Ovary (tissue), 9 donors: Measurements from ENCODE around the gene CTIF. TPM values are rescaled to one million over a fixed set of nuclear protein-coding genes. Genes with fewer than 3 reads are reported as not detected.
A peak's percentile ranks its signal among the peaks of the same experiment; 100 is the strongest.

Experiments
- DNase-seq, 5 donors: peaks; one replicate each; pipeline ENCODE4 v3.0.0-alpha.2; 2019 to 2020
- H3K27ac ChIP-seq, 2 donors: fragments of 200-600 bp; one replicate each; pipeline versions ENCODE4 v1.5.1 to v1.8.0; 2019 to 2022
- H3K27me3 ChIP-seq: fragments of 200-600 bp; one replicate; pipeline ENCODE4 v1.8.0; 2022
- H3K36me3 ChIP-seq: fragments of 200-600 bp; sonication (generic); one replicate; pipeline ENCODE4 v1.5.1; 2019
- H3K4me1 ChIP-seq: one replicate; pipeline ENCODE4 v1.8.1; 2013; ENCODE audit warnings: mild to moderate bottlenecking, moderate library complexity; ENCODE audit not compliant: insufficient read depth
- H3K4me3 ChIP-seq: fragments of 200-600 bp; sonication (generic); one replicate; pipeline ENCODE4 v1.5.1; 2017
- H3K9me3 ChIP-seq, 2 donors: fragments of 200-600 bp in 1 of 2; sonication (generic) in 1 of 2; one replicate each; pipeline versions ENCODE4 v1.5.1 to v1.8.1; 2013 to 2019; ENCODE audit warnings: mild to moderate bottlenecking in 1 of 2, moderate library complexity in 1 of 2
- EP300 ChIP-seq: sonication (generic); formaldehyde crosslinking; IDR thresholded peaks from one replicate; pipeline ENCODE4 v1.6.1; 2017; ENCODE audit warnings: antibody characterized with exemption
- POLR2A ChIP-seq: fragments of 450-650 bp; IDR thresholded peaks from one replicate; pipeline ENCODE4 v1.6.1; 2017; ENCODE audit warnings: antibody characterized with exemption, mild to moderate bottlenecking, moderate library complexity
- WGBS, 3 donors: extraction: QIAGEN DNeasy Blood & Tissue Kit in 1 of 3; methylation state at CpG; one replicate each; pipeline versions ENCODE4 v1.1.5 to v1.1.7; 2013 to 2017; 5-methylcytosine and 5-hydroxymethylcytosine counted together
- intact Hi-C, 4 donors: fragments of 100-400 bp; cut with DNase I; formaldehyde crosslinking; loops; one replicate each; pipeline versions ENCODE4 v1.11.0 to v1.15.1; 2022 to 2023
- polyA plus RNA-seq, 2 donors: library from polyadenylated mRNA; stranded (reverse); fragments of 200-250 nt in 1 of 2; fragments of 350-450 nt in 1 of 2; fragmentation: Illumina TruSeq in 1 of 2; extraction: RNeasy Lipid Tissue Mini Kit (QIAGEN cat#74804) in 1 of 2; gene quantifications; one replicate each; pipeline ENCODE4 v1.2.3, GENCODE V29; 2013 to 2014
- total RNA-seq, 7 donors: library from RNA; depleted of rRNA in 2 of 7; stranded (reverse); fragments of >200 nt in 2 of 7; fragmentation: NEBNext Ultra II Directional in 3 of 7; extraction: Animal tissue kit (Norgen Biotek cat#: 25700) in 3 of 7; gene quantifications; one replicate each; pipeline versions ENCODE4 v1.1.0 to v1.2.4, GENCODE V29; 2016 to 2023
- TF ChIP-seq, protein P1 (sequence below), 3 donors: fragments of 450-650 bp in 2 of 3; fragments of 200-600 bp in 1 of 3; IDR thresholded peaks; one replicate each; pipeline versions ENCODE4 v1.5.1 to v1.8.0; 2016 to 2022; ENCODE audit warnings: antibody characterized with exemption in 3 of 3, mild to moderate bottlenecking in 1 of 3
- donor health status: DM: no; HTN: no; CAD: no; lungs with moderate emphysema.
- donor health status: DM: no; HTN: no; CAD: no.
- donor health status: Bipolar disorder and iron deficiency.
- donor health status: DM: yes; HTN: yes; CAD: no.
- donor health status: DM: no; HTN: no; CAD: no.
- donor health status: DM: yes; HTN: yes; CAD: no.

Gene CTIF
- total and polyA plus RNA-seq, 9 donors = 18.5 to 94.1 (median 75.2) TPM

- Histone ChIP-seq H3K4me1 (peaks cover 12% of the 10 kb centered on the region), H3K36me3 (no peaks in the 10 kb centered on the region), H3K9me3 (no peaks in the 10 kb centered on the region), H3K27ac (no peak overlapping the region), H3K27me3 (no peaks in the 10 kb centered on the region), H3K4me3 (no peak overlapping the region)
- WGBS, 3 donors = 95 to 98% (median 97%) methylated on average over 4 of the region's 4 CpGs
- no peak for TF ChIP-seq POLR2A
- TF ChIP-seq, protein P1, sequence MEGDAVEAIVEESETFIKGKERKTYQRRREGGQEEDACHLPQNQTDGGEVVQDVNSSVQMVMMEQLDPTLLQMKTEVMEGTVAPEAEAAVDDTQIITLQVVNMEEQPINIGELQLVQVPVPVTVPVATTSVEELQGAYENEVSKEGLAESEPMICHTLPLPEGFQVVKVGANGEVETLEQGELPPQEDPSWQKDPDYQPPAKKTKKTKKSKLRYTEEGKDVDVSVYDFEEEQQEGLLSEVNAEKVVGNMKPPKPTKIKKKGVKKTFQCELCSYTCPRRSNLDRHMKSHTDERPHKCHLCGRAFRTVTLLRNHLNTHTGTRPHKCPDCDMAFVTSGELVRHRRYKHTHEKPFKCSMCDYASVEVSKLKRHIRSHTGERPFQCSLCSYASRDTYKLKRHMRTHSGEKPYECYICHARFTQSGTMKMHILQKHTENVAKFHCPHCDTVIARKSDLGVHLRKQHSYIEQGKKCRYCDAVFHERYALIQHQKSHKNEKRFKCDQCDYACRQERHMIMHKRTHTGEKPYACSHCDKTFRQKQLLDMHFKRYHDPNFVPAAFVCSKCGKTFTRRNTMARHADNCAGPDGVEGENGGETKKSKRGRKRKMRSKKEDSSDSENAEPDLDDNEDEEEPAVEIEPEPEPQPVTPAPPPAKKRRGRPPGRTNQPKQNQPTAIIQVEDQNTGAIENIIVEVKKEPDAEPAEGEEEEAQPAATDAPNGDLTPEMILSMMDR (IDR thresholded peaks at IDR 0.05) = no peak
- TF ChIP-seq EP300 = no peak
- DNase-seq = peak in 1 of 5 donors; percentile 15
- intact Hi-C loops = no loop called here
Observed at GRCh38 chr18:48683661-48684060, 144.8 kb downstream of the CTIF start.

GRCh38 chr18:48687346-48688042 is 148.7 kb downstream of the CTIF start:
- 52 to 63% (median 62%) methylated on average over 10 of the region's 10 CpGs for WGBS, 3 donors
- Histone ChIP-seq H3K27ac (no peak overlapping the region), H3K4me1 (peaks cover 3% of the 10 kb centered on the region), H3K36me3 (no peaks in the 10 kb centered on the region), H3K9me3 (no peaks in the 10 kb centered on the region), H3K4me3 (no peak overlapping the region), H3K27me3 (no peaks in the 10 kb centered on the region)
- intact Hi-C loops = no loop called here
- no peak for DNase-seq
- TF ChIP-seq EP300 (no peak), POLR2A (no peak)
- TF ChIP-seq, protein P1 (IDR thresholded peaks at IDR 0.05) = no peak

DNA sequence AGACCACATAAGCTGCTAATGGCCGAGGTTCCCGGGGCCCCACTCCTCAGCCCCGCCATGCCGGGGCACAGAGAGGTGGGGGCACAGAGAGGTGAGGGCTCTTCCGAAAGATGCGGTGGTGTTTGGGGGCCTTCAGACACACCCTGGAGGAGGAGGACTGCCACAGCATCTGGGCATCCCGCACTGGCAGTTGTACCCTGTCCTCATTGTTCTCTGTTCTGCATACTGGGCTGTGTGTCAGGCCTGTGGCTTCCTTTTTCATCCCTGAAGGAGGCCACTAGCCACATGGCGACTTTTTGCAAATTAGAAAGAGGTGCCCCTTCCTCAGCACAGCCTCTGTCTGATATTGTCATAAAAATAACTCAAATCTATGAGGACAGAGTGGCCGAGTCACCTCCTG is 150.1 kb downstream of the CTIF start:
- H3K9me3 ChIP-seq = no peaks in the 10 kb centered on the region
- no peaks in the 10 kb centered on the region for H3K36me3 ChIP-seq
- H3K4me3 ChIP-seq = no peak overlapping the region
- intact Hi-C loops = no loop called here
- 94 to 97% (median 96%) methylated on average over 9 of the region's 9 CpGs for WGBS, 3 donors
- no peaks in the 10 kb centered on the region for H3K27me3 ChIP-seq
- peaks cover 3% of the 10 kb centered on the region for H3K4me1 ChIP-seq
- TF ChIP-seq, protein P1 (IDR thresholded peaks at IDR 0.05) = no peak
- no peak for DNase-seq
- no peak overlapping the region for H3K27ac ChIP-seq

- no peak for TF ChIP-seq EP300
- no peak for TF ChIP-seq POLR2A
- TF ChIP-seq, protein P1 (IDR thresholded peaks at IDR 0.05) = no peak
- Histone ChIP-seq H3K27me3 (no peaks in the 10 kb centered on the region), H3K27ac (no peak overlapping the region), H3K4me1 (peaks cover 3% of the 10 kb centered on the region), H3K9me3 (no peaks in the 10 kb centered on the region), H3K36me3 (no peaks in the 10 kb centered on the region), H3K4me3 (no peak overlapping the region)
- DNase-seq = no peak
- intact Hi-C loops = no loop called here
- 77 to 88% (median 82%) methylated on average over 4 of the region's 4 CpGs for WGBS, 3 donors
Observed at GRCh38 chr18:48689548-48689947, 150.7 kb downstream of the CTIF start.
